BLaER1 treated with 17β-estradiol and CSF1 and Interleukin-3, amounts not matched to agents 10 nM and 100 nM (cell line): ENCODE results near the gene PTPRN2.
"Not testable (repeated sequence)": the region's sequence is repeated elsewhere in the genome, so short reads cannot be mapped to it uniquely, and the experiment has no call there.

Experiments
- H3K27ac ChIP-seq, 11 experiments: shearing (Covaris generic); formaldehyde crosslinking; 2 replicates each; pipeline ENCODE4 v1.8.1; 2022
- H3K27me3 ChIP-seq, 11 experiments: shearing (Covaris generic); formaldehyde crosslinking; 2 replicates each; pipeline ENCODE4 v1.8.1; 2022
- H3K36me3 ChIP-seq, 11 experiments: shearing (Covaris generic); formaldehyde crosslinking; 2 replicates each; pipeline ENCODE4 v1.8.1; 2022
- H3K4me1 ChIP-seq, 10 experiments: shearing (Covaris generic); formaldehyde crosslinking; 2 replicates each; pipeline ENCODE4 v1.8.1; 2022
- H3K4me2 ChIP-seq, 11 experiments: shearing (Covaris generic); formaldehyde crosslinking; 2 replicates each; pipeline ENCODE4 v1.8.1; 2022
- H3K4me3 ChIP-seq, 10 experiments: shearing (Covaris generic); formaldehyde crosslinking; 2 replicates each; pipeline ENCODE4 v1.8.1; 2022
- H3K9ac ChIP-seq, 11 experiments: shearing (Covaris generic); formaldehyde crosslinking; 2 replicates each; pipeline ENCODE4 v1.8.1; 2022
- H3K9me3 ChIP-seq, 11 experiments: shearing (Covaris generic); formaldehyde crosslinking; replicated peaks in 1 of 11; 2 replicates each; pipeline ENCODE4 v1.8.1; 2022
- H4K20me1 ChIP-seq, 11 experiments: shearing (Covaris generic); formaldehyde crosslinking; 2 replicates each; pipeline ENCODE4 v1.8.1; 2022
- Cebpa-rat ChIP-seq, 11 experiments: shearing (Covaris generic); IDR thresholded peaks; 2 replicates each; pipeline ENCODE4 v1.8.1; 2022

The PTPRN2 gene

DNA sequence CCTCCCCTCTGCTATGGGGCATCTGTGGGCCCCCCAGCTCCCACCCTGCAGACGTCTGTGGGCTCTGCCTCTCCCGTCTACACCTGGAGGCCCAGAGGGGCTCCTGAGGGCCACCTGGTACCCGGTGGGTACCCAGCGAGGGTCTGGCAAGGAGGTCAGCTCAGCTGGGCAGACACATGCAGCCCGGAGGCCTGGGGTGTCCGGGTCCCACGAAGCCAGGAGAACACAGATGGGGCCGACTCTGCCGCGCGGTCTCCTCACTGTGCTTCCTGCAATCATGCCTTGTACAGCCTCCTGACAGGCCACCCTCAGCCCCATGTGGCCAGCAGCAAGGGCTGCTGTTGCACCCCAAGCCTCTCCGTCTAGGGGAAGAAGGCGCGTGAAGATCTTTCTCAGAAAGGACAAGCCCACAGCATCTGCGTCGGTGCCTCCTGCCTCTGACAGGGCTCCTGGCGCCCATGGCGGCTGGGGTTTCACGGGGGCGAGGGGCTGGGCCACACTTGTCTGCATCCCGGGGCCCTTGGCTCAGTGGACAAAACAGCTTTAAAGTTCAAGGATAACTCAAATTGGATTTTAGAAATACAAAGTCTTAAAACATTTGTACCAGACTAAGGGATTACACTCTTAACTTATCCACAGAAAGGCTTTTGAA lies 859.5 kb downstream of the PTPRN2 start:
- no peak overlapping the region for H3K4me2 ChIP-seq
- H3K27ac ChIP-seq: no peak overlapping the region
- no peak overlapping the region for H3K4me3 ChIP-seq
- H3K4me1 ChIP-seq: peaks cover 0 to 15% (median 6%) of the 10 kb centered on the region in 10 experiments; a peak in 8 of 20 replicates
- 0 out of 22 replicates have a peak, but pooled peaks cover 0 to 4% (median 0%) of the 10 kb centered on the region in 11 experiments for H3K27me3 ChIP-seq
- H4K20me1 ChIP-seq: no peaks in the 10 kb centered on the region
- H3K9ac ChIP-seq: no peak overlapping the region
- peaks cover 0 to 4% (median 0%) of the 10 kb centered on the region in 11 experiments; a peak in 1 of 22 replicates for H3K9me3 ChIP-seq
- TF ChIP-seq Cebpa-rat (IDR thresholded peaks at IDR 0.05): no peak
- H3K36me3 ChIP-seq: no peaks in the 10 kb centered on the region

GRCh38 chr7:157726764-157727163 lies 860.9 kb downstream of the PTPRN2 start:
- Histone ChIP-seq H3K27ac (no peak overlapping the region), H3K9ac (no peak overlapping the region), H3K4me3 (no peak overlapping the region), H3K36me3 (no peaks in the 10 kb centered on the region), H4K20me1 (no peaks in the 10 kb centered on the region; a peak in 1 of 22 replicates), H3K4me2 (no peak overlapping the region), H3K27me3 (0 out of 22 replicates have a peak, but pooled peaks cover 0 to 4% (median 0%) of the 10 kb centered on the region in 11 experiments), H3K4me1 (peaks cover 0 to 15% (median 6%) of the 10 kb centered on the region in 10 experiments; a peak in 8 of 20 replicates), H3K9me3 (peaks cover 0 to 1% (median 0%) of the 10 kb centered on the region in 11 experiments; a peak in 1 of 22 replicates)
- no peak for TF ChIP-seq Cebpa-rat (IDR thresholded peaks at IDR 0.05)

GRCh38 chr7:157725312-157725711 lies 862.3 kb downstream of the PTPRN2 start:
- not testable (repeated sequence) for H3K27me3 ChIP-seq, H4K20me1 ChIP-seq, H3K36me3 ChIP-seq, H3K4me2 ChIP-seq, H3K4me1 ChIP-seq, H3K9ac ChIP-seq, H3K9me3 ChIP-seq, H3K27ac ChIP-seq, H3K4me3 ChIP-seq

- Histone ChIP-seq H3K9me3 (no peaks in the 10 kb centered on the region), H4K20me1 (no peaks in the 10 kb centered on the region; a peak in 1 of 22 replicates), H3K36me3 (no peaks in the 10 kb centered on the region), H3K4me2 (no peak overlapping the region), H3K4me1 (no peaks in the 10 kb centered on the region), H3K27me3 (0 out of 22 replicates have a peak, but pooled peaks cover 0 to 4% (median 0%) of the 10 kb centered on the region in 11 experiments), H3K4me3 (no peak overlapping the region), H3K9ac (no peak overlapping the region), H3K27ac (no peak overlapping the region)
- no peak for TF ChIP-seq Cebpa-rat (IDR thresholded peaks at IDR 0.05)
Observed at GRCh38 chr7:157723205-157723604, 864.4 kb downstream of the PTPRN2 start.

GRCh38 chr7:157722137-157723060 lies 865.2 kb downstream of the PTPRN2 start:
- Histone ChIP-seq H3K4me1 (no peaks in the 10 kb centered on the region), H3K27ac (no peak overlapping the region), H4K20me1 (no peaks in the 10 kb centered on the region; a peak in 1 of 22 replicates), H3K9ac (no peak overlapping the region), H3K9me3 (no peaks in the 10 kb centered on the region), H3K4me3 (no peak overlapping the region), H3K4me2 (no peak overlapping the region), H3K36me3 (no peaks in the 10 kb centered on the region), H3K27me3 (0 out of 22 replicates have a peak, but pooled peaks cover 0 to 4% (median 0%) of the 10 kb centered on the region in 11 experiments)
- TF ChIP-seq Cebpa-rat (IDR thresholded peaks at IDR 0.05): no peak

- no peaks in the 10 kb centered on the region for H3K36me3 ChIP-seq
- no peak for TF ChIP-seq Cebpa-rat (IDR thresholded peaks at IDR 0.05)
- H3K4me1 ChIP-seq: no peaks in the 10 kb centered on the region
- H3K27ac ChIP-seq: no peak overlapping the region
- H4K20me1 ChIP-seq: no peaks in the 10 kb centered on the region; a peak in 1 of 22 replicates
- H3K9ac ChIP-seq: no peak overlapping the region
- 0 out of 22 replicates have a peak, but pooled peaks cover 0 to 4% (median 0%) of the 10 kb centered on the region in 11 experiments for H3K27me3 ChIP-seq
- no peaks in the 10 kb centered on the region for H3K9me3 ChIP-seq
- no peak overlapping the region for H3K4me2 ChIP-seq
- H3K4me3 ChIP-seq: no peak overlapping the region
Observed at GRCh38 chr7:157721468-157722136, 866.0 kb downstream of the PTPRN2 start.

GRCh38 chr7:157719705-157720655 lies 867.6 kb downstream of the PTPRN2 start:
- TF ChIP-seq Cebpa-rat (IDR thresholded peaks at IDR 0.05): no peak
- no peak overlapping the region for H3K4me3 ChIP-seq
- no peak overlapping the region for H3K27ac ChIP-seq
- H3K4me2 ChIP-seq: no peak overlapping the region
- no peaks in the 10 kb centered on the region for H3K36me3 ChIP-seq
- no peak overlapping the region for H3K9ac ChIP-seq
- 0 out of 22 replicates have a peak, but pooled peaks cover 0 to 4% (median 0%) of the 10 kb centered on the region in 11 experiments for H3K27me3 ChIP-seq
- peaks cover 0 to 3% (median 0%) of the 10 kb centered on the region in 11 experiments; a peak in 2 of 22 replicates for H4K20me1 ChIP-seq
- H3K4me1 ChIP-seq: no peaks in the 10 kb centered on the region
- H3K9me3 ChIP-seq: peaks cover 0 to 5% (median 0%) of the 10 kb centered on the region in 11 experiments; a peak in 2 of 22 replicates
